ENCODE measurements around the gene MVB12B.
"Not testable (repeated sequence)": the region's sequence is repeated elsewhere in the genome, so short reads cannot be mapped to it uniquely, and the experiment has no call there.

Gene MVB12B, protein sequence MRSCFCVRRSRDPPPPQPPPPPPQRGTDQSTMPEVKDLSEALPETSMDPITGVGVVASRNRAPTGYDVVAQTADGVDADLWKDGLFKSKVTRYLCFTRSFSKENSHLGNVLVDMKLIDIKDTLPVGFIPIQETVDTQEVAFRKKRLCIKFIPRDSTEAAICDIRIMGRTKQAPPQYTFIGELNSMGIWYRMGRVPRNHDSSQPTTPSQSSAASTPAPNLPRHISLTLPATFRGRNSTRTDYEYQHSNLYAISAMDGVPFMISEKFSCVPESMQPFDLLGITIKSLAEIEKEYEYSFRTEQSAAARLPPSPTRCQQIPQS

DNA sequence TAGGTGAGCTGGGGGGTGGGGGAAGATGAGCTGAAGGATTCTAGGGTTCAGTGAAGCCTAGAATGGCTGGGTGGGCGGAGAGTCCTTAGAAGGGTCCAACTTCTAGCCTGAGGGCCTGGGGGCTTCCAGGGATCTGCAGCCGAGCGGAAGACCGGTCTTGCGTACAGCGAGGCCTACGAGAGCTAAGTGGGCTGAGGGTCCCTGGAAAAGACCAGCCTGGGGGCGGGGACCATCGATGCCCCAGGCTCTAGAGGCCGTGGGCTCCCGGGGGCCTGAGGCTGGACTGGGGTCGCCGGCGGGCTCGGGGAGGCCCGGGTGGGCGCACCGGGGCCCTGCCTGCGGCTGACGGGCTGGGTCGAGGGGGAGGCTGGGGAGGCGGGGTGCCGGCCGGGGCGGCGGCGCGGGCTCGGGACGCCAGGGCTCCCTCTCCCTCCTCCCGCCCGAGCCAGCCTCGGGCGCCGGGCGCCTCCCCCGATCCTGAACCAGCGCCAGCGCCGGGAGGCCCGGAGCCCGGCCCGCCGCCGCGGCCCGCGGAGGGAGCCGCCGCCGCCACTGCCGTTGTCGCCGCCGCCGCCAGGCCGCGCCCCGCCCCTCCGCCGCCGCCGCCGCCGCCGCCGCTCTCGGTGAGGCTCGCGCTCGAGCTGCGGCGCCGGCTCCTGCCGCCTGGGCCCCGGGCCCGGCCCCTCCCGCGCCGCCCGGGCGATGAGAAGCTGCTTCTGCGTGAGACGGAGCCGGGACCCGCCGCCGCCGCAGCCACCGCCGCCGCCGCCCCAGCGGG is at the start of gene MVB12B:
TSS of gene MVB12B (plus strand) at position 602 of the 778 bp plus-strand sequence. CDS start at position 703, 101 bp downstream.
- no peak for DNase-seq

DNA sequence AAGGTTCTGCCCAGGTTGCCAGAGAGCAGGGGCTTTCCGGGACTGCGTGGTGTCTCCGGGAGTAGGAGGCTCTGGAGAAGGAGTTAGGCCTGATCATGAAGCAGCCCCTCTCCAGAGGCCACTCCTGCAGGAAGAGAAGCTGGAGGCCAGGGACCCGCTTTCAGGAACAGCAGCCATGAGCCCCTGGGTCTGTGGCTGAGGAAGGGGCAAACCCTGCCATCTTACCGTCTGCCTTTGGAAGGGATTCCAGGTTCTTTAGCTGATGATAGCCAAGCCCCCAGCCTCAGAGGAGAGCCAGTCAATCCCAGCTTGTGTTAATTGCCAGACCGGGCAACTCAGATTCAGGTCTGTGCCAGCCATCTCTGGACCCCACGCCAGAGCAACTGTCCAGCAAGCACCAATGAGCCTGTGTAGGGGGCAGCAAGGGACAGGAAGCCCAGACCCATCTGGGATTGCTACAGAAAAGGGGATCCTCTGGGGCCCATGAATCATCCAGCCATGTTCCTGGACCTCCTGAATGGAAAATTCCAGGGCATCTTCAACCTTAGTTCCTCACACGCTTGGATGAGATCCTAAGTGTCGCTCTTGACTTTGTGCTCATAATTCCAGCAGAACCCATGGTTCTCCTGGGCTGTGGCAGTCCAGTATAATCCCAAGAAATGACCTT is 42.7 kb upstream of the MVB12B start:
- no peak for DNase-seq

DNA sequence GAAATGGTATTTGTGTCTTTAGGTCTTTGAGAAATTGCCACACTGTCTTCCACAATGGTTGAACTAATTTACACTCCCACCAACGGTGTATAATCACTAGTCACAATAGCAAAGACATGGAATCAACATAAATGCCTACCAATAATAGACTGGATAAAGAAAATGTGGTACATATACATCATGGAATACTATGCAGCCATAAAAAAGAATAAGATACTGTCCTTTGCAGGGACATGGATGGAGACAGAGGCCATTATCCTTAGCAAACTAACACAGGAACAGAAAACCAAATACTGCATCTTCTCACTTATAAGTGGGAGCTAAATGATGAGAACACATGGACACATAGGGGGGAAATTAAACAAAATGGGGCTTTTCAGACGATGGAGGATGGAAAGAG is 41.0 kb upstream of the MVB12B start:
- not testable (repeated sequence) for DNase-seq

DNA sequence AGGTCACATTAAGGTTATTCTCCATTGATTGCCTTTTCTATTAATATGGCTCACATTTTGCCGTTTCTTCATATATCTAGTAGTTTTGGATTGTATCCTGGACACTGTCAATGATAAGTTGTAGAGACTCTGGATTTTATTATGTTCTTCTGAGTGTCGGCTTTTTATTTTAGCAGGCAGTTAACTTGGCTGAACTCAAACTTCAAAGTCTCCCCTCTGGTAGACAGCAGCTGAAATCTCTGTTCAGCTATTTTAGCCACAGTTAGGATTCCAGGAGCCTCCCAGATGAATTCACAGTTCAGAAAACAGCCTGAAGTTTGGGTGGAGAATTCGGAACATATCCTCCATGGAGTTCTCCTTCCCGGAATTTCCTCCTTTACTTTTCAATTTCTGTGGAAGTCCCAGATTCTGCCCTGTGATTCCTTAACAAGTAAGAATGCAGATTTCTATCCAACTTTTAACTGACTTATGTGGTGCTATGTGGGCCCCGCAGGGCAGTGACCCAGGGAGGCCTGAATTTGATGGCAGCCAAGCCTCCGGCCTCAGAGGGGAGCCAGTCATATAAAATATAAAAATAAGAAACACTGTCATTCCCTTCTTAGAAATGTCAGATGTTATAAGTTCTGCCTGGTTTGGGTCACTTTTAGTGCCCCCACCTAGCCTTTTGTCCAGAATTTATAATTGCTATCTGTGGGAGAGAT is 39.3 kb upstream of the MVB12B start:
- no peak for DNase-seq

DNA sequence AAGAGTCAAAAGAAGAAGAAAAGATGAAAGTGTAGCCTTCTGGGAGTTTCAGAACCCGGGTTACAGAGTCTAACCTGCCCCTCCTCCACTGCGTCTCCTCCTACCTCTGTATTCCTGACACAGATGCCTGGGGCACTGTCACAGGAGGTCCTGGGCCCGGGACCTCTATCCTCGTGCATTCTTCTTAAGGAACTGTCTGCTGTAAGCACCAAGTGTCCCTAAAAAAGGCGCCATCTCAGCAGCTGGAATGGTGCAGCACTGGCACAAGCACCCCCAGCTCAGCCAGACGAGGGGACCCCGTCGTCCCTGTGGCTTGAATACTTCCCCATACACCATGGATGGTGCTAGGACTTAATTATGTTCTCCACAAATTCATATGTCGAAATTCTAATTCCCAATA is 35.8 kb upstream of the MVB12B start:
- DNase-seq = no peak

DNA sequence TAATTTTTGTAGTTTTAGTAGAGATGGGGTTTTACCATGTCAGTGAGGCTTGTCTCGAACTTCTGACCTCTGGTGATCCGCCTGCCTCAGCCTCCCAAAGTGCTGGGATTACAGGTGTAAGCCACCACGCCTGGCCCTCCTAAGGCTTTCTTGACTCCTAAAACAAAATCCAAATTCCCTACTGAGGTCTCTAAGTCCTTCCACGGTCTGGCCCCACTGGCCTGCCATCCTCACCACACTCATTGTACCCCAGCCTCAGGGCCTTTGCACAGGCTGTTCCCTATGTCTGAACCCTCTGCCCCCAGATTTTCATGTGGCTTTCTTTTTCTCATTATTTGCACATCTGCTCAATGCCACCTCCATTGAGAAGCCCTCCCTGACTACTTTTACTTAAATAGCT is 34.7 kb upstream of the MVB12B start:
- DNase-seq = no peak

DNA sequence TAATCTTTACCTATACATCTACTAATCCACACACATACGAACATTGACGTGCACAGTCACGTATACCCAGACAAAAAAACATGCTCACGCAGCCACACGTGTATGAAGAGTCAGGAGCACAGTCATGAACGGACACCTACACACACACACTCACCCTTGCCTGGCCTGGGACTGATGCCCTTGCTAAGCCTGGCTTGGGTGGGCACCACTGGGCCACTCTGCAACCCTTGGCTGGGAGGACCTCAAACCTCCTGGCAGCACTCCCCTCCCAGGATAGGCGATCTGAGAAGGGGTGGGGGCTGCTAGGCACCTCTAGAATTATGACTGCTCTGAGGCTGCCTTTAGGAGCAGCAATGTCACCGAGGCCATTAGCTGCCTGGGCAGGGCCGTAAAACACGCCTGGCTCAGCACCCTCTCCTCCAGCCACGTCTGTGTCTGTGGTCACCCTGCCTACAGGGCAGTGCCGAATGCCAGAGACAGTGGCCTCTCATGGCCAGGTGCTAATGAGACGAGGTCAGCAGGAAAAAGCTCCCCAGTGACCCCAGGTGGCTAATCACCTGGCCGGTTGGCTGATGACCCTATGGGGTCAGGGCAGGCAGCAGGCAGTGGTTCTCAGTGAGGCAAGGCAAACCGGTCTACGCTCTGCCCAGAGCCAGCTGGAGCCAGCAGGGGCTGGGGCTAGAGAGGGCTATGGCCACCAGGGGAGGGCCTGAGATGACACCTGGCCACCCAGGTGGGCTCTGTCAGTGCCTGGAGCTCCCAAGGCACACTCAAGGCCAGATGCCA is 33.7 kb upstream of the MVB12B start:
- DNase-seq = no peak

DNA sequence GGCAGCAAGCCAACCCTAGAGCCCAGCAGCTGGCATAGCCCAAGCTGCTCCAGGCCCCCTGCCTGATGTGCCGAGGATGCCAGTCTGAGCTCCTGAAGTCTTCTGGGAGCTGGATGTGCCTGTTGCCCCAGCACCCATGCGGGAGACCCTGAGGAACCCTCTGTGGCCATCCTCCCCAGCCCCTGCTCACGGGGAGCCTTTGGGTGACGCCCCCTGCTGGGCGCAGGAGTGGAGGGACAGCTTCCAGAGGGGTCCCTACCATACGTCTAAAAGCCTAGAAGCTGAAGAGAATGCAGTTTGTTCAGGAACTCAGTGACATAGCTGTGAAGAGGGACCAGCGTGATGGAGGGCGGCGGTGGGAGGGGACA is 33.1 kb upstream of the MVB12B start:
- no peak for DNase-seq

DNA sequence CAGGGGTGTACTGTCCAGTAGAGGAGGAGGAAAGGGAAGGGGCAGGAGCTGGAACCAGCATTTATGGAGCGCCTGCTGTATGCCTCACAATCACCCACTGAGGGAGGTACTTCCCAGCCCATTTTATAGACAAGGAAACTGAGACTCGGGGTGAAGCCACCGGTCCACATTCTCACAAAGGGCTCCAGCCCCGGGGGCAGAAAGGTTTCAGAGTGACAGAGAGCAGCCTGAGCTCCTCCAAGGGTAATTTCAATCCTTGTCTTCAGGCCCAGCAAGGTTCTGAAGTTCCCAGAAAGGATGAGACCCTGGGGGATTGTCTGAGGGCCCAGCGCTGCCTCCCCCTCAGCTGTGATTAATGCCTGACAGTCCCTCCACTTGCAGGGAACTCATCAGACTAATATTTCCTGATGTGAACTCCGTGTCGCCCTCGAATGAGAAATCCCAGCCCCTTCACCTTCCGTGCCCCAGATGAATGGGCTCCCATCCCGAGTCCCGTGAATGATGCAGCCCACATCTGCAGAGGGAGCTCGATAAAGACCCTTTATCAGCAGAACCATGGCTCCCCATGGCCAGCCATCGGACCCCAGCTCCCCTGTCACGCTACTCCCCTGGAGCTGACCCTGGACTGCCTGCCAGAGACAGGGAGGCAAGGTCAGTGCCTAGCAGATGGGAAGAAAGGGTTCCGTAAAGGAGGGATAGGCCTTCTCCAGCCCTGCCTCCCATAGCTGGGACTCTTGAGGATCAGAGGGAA is 32.1 kb upstream of the MVB12B start:
- no peak for DNase-seq

DNA sequence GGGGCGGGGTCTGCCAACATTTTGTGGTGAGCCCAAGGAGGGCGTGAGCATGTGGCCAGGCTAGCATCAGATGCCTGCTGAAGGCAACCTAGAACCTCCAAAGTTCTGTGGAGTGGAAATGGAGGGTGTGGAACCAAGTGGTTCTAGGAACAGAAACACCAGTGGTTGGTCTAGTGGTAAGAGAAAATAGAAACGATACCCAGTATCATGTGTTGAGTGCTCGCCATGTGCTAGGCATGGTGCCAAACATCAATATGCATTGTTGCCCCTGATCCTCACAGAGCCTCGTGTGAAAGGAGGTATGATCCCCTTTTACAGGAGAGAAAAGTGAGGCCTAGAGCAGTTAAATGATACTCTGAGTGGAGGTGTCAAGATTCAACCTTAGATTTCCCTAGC is 31.5 kb upstream of the MVB12B start:
- DNase-seq = no peak

DNA sequence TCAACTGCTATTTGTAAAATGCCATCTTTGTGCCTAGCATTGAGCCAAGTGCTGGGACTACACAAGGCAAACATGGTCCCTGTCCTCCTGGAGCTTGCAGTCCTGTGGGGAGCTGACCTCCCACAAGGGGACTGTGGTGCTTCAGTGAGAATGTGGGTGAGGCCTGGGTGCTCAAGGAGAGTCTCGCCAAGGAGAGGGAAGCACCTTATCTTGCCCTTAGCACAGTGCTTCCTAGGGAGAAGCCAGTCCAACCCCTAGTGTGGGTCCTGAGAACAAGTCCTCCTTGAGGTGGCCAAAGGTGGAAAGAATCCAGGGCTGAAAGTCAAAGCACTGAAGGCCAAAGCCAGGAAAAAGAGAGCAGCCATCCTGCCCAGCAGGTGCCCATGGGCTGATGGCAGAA is 31.1 kb upstream of the MVB12B start:
- no peak for DNase-seq

DNA sequence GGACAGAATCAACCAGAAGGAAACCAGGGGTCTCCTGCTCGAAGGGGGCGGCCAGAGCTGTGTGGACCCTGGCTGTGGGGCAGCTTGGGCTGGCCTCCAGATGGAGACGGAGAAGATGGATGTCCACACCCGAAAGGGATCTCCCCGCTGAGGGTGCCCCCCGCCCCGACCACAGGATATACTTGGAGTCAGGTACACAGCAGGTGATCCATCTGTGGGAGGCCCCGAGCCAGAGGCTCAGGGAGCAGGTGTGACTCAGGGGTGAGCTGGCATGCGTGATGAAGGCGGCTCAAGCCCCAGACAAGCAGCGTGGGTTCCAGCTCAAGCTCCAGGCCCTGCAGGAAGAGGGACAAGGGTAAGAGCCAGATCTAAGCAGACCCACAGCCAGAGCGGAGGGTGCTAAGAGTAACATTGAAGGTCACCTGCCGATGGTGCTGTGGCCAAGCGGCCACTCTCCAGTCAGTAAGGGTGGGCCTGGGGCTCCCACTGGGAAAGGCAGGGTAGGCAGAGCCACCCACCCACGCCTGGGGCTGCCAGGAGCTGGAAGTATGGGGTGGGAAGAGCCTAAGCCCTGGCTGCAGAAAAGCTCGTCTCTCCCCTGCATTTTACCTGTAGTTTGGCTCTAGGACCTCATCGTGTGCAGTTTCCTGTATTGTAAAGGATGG is 30.6 kb upstream of the MVB12B start:
- DNase-seq = no peak

DNA sequence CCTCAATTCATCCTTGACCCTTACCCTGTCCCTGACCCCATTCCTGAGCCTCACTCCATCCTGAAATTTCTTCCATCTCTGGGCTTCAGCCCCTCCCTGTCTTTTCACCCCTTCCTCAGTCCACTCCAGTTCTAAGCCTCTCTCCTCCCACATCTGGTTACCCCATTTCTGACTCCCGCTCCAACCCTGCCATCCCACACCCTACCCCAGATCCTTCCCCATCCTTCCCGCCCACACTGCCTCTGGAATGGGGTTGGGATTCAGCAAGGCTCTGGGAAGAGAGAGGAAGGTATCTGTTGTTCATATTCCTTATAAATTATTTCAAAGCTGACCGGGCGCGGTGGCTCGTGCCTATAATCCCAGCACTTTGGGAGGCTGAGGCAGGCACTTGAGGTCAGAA is 29.9 kb upstream of the MVB12B start:
- DNase-seq = no peak

DNA sequence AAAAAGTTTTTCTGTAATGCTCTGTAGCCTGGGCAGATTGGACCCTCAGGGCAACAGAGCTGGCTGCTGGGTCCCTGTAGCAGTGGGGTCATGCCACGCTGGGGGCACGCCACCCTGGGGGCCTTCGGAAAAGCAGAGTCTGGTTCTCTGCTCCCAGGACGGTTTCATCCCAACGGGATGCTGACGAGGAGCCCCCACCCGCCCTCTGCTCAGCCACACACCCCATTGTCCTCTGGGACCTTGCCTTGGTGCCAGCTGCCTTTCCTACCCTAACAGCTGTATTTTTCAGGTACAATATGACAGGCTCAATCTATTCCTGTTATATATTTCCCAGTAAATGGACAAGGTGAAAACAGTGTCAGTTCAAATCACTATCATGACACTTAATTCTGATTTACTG is 29.0 kb upstream of the MVB12B start:
- DNase-seq = peak; percentile 25

DNA sequence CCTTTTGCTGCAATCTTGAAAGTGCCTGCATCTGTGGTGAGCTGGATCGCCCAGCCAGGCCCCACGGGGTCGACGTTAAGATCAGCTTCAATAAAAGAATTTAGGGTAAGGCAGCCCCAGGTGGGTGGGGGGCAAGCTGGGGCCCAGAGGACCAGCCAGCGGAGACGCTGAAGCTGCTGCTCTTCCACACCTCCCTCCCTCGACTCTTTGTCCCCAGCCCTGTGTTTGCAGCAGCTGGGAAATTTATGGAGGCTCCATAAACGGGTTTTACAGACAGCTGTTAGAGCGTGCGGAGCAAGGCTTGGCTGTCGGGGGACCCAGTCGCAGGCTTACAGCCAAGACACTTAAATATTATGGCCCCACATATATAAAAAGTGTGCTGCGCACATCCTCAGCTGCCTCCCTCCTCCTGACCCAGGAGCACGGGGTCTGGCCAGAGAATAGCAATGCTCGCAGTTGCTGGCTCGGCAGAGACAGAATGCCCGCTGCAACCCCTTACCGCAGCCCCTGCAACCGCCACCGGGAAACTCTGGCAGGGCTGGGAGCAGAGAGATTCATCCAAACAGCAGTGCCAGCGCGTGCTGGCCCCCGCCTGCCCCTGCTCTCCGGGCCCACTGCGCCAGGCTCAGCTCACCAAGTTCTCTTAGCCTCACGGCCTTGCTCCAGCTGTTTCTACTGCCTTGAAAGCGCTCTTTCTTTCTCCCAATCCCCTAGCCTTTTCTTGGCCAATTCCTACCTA is 28.4 kb upstream of the MVB12B start:
- DNase-seq = peak; percentile 86

DNA sequence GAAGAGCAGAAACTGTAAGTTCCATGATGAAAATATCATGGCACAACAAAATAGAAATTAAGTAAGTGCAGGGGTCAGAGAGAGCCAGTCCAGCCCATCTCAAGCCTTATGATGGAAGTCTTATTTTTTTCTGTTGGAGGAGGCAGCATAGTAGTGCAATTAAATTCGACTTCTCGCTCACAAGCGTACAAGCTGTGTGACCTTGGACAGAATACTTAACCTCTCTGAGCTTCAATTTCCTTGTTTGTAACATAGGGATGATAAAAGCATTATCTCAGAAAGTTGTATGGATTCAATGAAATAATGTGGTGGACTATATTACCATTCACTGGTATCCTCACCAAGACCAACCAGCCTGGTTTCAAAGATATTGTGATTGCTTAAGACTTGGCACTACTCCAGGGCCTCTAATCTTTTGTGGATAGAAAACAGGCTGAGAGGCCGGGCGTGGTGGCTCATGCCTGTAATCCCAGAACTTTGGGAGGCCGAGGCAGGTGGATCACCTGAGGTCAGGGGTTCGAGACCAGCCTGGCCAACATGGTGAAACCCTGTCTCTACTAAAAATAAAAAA is 26.8 kb upstream of the MVB12B start:
- no peak for DNase-seq

DNA sequence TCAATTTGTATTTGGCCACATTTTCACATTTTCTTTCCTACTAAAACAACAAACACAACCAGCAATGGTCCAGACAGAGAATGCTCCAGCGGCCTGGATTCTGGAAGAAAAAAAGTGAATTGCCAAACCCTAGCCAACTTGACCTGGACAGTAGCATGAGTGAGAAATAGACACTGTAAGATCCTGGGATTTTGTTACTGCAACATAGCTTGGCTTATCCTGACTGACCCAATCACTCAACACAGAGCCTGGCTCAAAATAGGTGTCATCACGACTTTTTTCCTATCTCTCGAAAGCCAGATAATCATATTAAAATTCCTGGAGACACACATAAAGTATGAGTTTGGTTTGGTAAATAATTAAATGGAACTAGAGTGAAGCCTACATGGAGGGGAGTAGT is 25.4 kb upstream of the MVB12B start:
- no peak for DNase-seq

DNA sequence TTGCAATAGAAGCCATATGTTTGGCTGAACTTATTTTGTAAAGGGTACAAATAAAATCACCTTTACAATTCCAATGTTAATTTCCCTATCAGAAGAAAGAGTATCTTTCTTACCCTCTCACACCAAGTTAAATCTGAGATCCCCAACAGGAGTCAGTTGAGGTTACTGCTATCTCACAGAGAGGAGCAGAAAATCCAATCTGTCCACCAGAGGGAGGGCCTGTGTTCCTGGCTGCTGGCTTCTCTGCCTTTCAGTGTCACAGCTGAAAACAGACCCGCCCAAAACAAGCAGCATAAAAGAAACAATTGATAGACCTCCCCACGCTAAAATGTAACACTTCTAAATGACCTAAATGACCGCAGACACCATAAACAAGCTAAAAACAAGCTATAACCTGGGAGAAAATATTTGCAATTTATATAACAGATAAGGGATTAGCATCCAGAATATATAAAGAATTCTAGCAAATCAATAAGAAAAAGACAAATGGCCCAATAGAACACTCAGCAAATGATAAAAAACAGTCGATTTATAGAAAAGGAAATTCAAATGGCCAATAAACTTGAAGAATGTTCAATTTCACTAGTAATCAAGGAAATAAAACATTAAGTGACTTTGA is 24.5 kb upstream of the MVB12B start:
- DNase-seq = peak; percentile 83

DNA sequence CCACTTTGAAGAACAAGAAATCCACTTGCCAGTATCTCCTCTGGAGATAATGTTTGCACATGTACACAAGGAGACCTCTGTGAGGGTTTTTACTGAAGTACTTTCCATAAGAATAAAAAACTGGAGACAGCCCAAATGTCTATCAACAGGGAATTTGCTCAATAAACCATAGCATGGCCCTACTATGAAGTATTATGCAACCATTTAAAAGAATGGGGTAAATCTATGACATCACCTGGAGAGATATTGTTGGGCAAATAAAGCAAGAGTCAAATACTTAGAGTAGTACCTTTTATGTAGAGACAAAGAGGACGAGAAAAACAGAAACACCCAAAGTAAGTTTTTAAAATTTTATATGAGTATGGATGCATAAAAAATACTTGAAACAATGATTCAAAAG is 23.9 kb upstream of the MVB12B start:
- DNase-seq = no peak

DNA sequence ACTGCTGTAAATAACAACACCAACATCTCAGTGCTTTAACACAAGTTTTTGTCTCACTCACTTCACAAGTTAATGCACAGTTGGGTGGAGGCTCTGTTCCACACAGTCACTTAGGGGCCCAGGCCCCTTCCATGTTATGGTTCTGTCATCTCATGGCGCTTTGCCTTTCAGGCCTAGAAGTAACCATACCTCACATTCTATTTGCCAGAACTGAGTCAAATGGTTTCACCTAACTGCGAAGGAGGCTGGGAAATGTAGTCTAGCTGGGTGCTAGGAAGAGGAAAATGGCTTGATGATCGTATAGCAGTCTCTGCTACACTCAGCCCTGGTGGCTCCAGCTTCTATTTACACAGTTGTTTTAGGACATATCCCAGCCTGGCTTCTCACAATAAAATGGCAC is 23.1 kb upstream of the MVB12B start:
- DNase-seq = no peak
